HG02943 (cell line): ENCODE data around the gene POMT1.
"Not testable (repeated sequence)": the region's sequence is repeated elsewhere in the genome, so short reads cannot be mapped to it uniquely, and the experiment has no call there.

Experiments used
- ATAC-seq: cut with Tn5 transposase; IDR thresholded peaks from one replicate; pipeline ENCODE4 v1.9.1; 2021; ENCODE audit warnings: mild to moderate bottlenecking, low read depth, moderate library complexity; ENCODE audit not compliant: unreplicated experiment

Gene POMT1

DNA sequence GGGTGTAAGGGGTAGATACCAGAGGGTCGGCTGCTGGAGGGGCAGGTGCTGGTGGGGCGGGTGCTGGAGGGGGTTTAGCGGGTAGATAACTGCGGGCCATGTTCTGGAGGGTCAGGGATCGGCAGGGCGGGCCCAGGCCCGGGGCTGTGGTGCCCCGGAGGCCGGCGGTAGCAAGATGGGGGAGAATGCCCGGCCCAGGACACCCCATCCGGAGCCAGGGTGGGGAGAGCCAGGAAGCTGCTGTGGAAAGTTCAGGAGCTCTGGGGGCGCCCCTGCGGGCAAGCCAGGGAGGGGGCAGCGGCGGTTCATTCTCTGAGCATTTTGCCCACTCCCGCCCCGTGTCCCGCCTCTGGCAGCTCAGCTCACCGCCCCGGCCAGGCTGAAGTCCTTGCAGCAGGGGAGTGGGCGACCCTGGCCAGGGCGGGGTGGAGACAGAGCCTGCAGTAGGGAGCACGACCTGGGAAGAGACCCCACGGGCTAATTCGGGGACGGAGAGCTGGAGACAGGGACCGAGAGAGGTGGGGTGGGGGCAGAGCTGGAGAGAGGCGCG lies 43.1 kb downstream of the POMT1 start:
- ATAC-seq: no peak

DNA sequence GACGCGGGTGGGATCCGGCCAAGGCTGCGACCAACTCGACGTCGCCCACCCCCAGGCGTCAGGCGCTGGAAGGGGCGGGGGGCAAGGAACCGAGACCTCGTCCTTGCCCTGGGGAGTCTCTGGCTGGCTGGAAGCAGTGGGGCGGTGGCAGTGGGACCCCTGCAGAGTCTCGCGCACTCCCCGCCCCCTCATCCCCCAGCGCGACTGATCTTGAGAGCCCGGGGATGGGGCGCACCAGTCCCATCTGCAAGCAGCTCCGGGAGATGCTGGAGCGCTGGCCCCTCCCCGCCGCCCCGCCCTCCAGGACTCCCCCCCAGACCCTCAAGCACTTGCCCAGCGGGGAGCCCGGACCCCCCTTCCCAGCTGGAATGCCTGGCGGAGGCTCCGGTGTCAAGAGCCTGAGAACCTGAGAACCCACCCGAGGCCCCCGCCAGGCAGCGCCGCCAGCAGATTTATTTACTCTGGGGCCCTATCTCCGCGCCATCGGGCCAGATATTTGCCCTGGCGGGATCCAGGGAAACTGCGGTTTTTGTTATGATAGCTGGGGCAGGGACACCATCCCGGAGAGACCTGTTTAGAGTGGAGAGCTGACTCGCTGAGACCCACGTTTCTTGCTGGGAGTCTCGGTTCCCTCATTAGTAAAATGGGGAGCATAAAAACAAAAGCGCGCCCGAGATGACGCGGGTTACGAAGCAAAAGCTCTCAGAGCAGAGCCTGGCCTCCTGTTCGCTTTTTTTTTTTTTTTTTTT lies 43.8 kb downstream of the POMT1 start:
- ATAC-seq: no peak

DNA sequence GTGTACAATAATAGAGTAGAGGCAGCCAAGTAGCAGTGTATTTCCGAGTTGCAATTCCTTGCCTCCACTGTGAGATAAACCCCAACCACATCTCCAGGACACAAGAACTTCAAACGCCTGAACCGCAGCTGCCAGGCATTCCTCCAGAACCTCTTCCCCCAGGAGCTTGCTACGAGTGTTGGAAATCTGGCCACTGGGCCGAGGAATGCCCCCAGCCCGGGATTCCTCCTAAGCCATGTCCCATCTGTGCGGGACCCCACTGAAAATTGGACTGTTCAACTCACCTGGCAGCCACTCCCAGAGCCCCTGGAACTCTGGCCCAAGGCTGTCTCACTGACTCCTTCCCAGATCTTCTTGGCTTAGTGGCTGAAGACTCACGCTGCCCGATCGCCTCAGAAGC lies 46.5 kb downstream of the POMT1 start:
- not testable (repeated sequence) for ATAC-seq

DNA sequence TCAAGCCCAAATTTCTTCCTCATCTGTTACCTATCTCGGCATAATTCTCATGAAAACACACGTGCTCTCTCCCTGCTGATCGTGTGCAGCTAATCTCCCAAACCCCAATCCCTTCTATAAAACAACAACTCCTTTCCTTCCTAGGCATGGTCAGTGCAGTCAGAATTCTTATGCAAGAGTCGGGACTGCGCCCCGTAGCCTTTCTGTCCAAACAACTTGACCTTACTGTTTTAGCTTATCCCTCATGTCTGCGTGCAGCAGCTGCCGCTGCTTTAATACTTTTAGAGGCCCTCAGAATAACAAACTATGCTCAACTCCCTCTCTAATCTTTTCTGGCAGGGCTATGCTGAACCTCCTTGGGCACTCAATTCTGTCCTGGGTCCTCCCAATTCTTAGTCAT lies 47.7 kb downstream of the POMT1 start:
- not testable (repeated sequence) for ATAC-seq

DNA sequence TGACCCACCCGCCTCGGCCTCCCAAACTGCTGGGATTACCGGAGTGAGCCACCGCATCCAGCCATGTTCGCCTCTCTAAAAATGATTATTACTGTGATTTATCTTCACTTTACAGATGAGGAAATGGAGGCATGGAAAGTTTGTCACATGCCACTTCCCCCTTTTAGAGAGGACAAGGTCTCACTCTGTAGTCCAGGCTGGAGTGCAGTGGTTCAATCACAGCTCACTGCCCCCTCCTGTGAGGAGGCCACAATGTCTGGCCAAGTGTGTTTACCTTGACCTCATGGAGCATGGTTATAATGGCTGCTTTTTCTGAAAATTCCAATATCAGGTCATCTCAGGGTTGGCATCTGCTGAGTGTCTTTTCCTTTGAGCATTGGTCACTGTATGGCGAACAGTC lies 49.3 kb downstream of the POMT1 start:
- no peak for ATAC-seq

DNA sequence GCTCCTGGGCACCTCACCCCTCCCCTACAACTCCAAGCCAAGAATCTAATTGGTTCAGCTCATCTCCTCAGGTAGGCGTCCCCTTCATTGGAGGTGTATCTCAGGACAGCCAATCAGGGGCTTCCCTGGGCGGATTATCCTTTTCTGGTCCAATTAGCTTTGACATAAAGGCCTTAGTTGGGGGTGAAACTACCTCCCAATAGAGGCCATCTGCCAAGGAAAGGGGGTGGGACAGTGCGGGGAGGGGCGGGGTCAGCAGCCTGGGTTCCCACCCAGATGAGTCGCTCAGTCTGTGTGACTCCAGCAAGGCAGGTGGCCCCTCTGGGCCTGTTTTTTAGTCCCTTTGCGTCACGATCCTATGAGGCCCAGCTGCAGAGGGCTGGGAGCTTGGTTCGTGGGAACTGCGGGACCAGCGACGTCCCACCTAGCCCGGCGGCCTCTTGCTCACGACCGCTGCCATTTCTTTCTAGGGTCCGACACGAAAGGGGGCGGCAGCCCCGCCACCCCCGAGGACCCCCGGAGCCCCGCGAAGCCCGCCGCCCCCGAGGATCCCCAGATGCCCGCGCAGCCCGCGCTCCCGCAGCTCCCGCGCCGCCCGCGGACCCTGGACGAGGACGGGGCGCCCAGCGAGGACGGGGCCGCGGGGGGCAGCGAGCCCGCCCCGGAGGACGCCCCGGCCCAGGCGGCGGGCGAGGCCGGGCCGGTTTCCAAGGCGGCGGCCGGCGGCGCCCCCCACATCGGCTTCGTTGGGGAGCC lies 51.5 kb downstream of the POMT1 start:
- ATAC-seq: no peak

DNA sequence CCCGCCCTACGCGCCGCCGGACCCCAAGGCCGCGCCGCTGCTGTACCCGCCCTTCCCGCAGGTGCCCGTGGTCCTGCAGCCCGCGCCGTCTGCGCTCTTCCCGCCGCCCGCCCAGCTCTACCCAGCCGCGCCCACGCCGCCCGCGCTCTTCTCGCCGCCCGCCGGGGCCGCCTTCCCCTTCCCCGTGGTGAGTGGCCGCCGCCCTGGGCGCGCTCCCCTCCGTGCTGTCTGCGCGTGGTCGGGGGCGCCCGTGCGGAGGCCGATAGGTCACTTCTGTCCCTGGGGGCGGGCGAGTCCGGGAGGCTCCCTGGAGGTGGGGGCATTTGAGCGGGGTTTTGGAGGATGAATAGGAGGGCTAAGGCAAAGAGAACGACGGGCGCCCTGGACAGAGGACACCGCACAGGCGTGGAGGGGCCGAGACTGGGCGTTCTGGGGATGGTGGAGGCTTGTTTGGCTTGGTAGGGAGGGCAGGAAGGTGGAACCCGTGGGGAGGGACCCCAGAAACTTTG lies 52.2 kb downstream of the POMT1 start:
- ATAC-seq: no peak

DNA sequence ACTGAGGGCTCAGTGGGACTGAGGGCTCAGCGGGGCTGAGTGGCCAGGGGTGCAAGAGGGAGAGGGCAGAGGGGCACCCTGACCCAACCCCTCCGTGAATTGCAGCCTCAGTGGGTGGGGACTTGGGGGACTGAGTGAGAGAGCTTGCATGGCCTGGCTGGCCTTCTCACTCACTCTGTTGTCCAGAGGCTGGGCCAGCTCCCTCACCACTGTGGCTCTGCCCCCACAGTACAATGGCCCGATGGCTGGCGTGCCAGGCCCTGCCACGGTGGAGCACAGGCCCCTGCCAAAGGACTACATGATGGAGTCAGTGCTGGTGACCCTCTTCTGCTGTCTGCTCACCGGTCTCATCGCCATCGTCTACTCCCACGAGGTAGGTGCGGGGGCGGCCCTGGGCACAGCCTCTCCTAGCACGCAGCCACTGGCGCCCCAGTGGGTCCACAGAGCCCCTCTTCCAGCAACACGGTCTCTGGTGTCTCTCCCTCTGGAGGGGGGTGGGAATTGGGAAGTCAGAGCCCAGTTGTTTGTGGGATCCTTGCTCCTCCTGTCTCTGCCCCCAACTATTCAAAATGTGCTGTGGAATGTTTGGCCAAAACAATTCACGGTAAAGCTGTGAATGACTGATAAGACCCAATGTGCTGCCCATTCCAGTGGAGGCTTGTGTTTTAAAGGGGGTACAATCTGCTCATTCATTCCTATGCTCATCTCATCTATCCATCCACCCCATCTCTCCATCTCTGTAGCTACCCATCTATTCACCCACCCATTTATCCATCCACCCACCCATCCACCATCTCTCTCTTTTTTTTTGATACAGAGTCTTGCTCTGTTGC lies 53.3 kb downstream of the POMT1 start:
- no peak for ATAC-seq

DNA sequence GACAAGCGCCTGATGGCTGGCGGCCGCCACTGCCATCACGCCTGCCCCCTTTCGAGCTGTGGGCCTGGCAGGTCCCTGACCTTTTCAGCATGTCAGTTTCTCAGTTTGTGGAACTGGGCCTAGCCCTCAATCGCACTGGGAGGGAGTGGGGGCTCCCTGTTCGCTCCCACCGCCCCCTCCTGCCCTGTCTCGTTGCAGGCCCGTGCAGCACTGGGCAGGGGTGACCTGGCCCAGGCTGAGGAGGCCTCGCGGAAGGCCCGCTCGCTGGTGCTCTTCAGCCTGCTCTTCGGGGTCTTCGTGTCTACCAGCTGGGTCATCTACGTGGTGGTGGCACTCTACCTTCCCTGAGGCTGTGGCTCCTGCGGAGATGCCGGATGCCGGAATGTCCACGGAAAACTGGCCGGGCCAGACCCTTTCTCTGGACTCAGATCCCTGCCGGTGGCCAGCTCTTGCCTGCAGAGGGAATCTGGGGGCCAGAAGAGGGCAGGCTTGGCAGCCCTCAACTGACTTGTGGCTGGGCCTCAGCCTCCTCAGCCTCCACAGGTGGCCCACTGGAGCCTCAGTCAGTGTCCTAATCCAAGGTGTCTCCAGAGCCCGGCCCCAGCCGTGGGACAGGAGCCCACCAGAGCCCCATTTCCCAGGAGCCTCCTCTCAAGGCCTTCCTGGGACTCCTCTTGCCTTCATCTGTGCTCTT lies 55.3 kb downstream of the POMT1 start:
- ATAC-seq: no peak

DNA sequence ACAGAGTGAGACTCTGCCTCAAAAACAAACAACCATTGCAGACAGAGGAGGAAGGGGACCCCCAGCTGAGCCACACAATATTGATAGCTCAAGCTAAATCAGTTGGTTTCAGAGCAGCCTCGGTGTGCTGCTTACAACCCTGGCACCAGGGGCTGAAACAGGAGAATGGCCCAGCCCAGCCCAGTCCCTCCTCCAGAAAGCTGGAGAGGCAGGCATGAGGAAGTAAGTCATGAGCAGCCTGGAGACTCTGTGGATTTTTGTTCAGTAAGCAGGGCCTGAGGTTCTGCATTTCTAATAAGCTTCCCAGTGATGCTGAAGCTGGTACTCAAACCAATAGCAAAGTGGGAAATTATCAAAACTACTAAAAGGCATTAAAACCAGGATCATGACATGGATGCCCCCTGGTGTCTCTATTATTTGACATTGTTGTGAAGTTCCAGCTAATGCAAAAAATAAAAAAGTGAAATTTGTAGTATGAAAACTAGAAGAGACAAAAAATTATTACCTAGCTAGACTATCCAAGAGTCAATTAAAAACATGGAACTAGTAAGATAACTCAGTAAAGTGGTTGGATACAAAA lies 56.8 kb downstream of the POMT1 start:
- no peak for ATAC-seq

DNA sequence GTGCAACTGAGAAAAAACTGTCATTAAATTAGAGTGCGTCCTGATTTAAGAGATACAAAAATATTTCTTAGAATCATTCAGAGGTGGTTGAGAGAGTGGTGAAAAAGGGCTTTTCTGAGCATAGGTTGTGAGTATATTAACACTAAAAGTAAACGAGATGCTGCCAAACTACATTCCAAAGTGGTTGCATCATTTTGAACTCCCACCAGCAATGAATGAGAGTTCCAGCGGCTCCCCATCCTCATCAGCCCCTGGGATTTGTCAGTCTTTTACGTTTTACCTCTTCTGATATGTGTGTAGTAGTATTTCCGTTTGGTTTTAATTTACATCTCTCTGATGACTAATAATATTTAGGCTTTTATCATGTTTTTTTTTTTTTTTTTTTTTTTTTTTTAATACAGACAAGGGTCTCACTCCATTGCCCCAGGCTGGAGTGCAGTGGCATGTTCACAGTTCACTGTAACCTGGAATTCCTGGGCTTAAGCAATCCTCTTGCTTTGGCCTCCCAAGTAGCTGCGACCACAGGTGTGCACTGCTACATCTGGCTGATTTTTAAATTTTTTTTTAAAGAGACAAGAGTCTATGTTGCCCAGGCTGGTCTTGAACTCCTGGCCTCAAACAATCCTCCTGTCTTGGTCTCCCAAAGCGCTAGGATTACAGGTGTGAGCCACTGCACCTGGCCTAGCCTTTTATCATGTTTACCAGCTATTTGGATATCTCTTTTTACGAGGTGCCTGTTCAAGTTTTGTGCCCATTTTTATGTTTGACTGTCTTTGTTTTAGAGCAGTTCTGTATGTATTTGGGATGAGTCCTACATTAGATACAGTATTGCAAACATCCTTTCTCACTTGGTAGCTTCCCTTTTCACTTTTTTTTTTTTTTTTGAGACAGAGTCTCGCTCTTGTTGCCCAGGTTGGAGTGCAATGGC lies 59.6 kb downstream of the POMT1 start:
- no peak for ATAC-seq

DNA sequence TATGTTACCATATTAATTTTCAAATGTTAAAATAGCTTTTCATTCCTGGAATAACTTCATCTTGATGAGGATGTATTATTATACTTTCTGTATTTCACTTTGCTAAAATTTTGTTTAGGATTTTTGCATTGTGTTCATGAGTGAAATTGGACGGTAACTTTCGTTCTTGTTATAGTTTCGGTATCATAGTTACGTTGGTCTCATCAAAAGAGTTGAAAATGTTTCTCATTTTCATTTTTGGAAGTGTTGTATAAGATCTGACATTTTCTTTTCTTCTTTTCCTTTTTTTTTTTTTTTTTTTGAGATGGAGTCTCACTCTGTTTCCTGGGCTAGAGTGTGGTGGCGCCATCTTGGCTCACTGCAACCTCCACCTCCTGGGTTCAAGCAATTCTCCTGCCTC lies 62.7 kb downstream of the POMT1 start:
- ATAC-seq: no peak

DNA sequence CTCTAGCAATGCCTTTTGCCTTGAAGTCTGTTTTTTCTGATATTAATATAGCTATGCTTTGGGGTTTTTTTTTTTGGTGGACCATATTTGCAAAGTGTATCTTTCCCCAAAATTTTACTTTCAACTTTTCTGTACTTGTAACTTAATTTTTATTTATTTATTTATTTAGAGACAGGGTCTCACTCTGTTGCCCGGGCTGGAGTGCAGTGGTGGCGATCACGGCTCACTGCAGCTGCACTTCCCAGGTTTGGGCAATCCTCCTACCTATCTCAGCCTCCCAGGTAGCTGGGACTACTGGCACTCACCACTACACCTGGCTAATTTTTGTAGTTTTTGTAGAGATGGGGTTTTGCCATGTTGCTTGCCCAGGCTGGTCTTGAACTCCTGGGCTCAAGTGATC lies 63.4 kb downstream of the POMT1 start:
- no peak for ATAC-seq

DNA sequence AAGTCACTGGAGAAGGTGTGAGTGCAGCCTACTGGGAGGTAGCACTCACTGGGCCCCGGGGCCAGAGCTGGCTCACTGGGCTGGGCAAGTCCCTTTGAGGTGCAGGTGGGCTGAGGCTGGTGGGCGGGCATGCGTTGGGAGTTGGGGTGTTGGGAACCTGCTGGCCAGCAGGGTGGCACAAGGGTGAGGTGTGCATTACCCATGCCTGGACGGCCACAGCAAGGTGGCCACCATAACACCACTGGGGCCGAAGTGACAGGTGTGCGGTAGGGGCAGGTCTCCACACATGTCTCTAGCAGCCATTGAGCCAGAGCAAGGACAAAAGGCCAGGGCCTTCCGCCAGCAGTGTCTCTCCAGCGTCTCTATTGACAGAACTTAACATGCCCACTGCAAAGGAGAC lies 65.2 kb downstream of the POMT1 start:
- ATAC-seq: no peak
